ENCODE results near the gene INPP5D. TPM values are rescaled to one million over a fixed set of nuclear protein-coding genes. Genes with fewer than 3 reads are reported as not detected.

The INPP5D gene
- total and polyA plus RNA-seq, 2 of the 8 experiments (the other 6 are each of a cell fraction or from before 2014, with no cell fraction given): 4.5 to 7.1 TPM

DNA sequence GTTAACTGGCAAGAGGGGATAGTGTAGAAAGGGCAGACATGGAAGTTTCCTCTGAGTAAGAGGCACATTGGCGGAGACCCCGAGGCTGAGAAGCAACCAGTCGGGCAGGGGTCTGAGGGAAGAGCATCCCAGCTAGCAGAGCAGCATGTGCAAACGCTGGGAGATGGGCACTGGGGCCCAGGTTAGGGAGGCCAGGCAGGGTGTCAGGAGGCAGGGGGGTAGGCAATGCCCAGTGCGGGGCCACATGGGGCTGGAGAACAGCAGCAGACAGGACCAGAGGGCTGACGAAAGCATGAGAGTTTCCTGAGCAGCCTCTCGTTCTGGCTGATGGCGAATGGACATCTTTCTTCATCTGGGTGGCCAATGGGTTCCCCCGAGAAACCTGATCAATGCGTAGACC lies 88.2 kb downstream of the INPP5D start (continued):
- TF ChIP-seq SIX5 (IDR thresholded peaks at IDR 0.05; ENCODE audit: low read depth, low read length) (no peak), TAF7 (optimal IDR thresholded peaks at IDR 0.05; ENCODE audit: borderline replicate concordance, low read depth, low read length) (no peak), CEBPB (IDR thresholded peaks at IDR 0.05; ENCODE audit: low read depth, low read length) (no peak), YY1 (IDR thresholded peaks at IDR 0.05; ENCODE audit: low read depth, low read length) (no peak), GABPA (IDR thresholded peaks at IDR 0.05; ENCODE audit: borderline replicate concordance, insufficient read depth, low read length) (no peak), TAF1 (IDR thresholded peaks at IDR 0.05; ENCODE audit: low read depth, low read length) (no peak), CTBP2 (IDR thresholded peaks at IDR 0.05; ENCODE audit: borderline replicate concordance, insufficient read depth, insufficient read length, low read length) (no peak)

Data from H1 (cell line).